Astrocyte (in vitro differentiated cells and primary cell): Measurements from ENCODE around the gene ATP6V1B1.

Experiments used
- CTCF ChIP-seq: IDR thresholded peaks from 2 replicates; pipeline ENCODE4 v1.5.1; 2011; ENCODE audit warnings: low read depth, mild to moderate bottlenecking, inconsistent platforms, low read length, moderate library complexity; ENCODE audit not compliant: insufficient read depth
- EZH2 ChIP-seq: IDR thresholded peaks from 2 replicates; pipeline ENCODE4 v1.6.1; 2012; ENCODE audit warnings: mild to moderate bottlenecking, low read length, inconsistent platforms; ENCODE audit not compliant: insufficient read depth

- no peak for TF ChIP-seq CTCF
- TF ChIP-seq EZH2 = no peak
Observed at GRCh38 chr2:70959271-70959761, 23.6 kb downstream of the ATP6V1B1 start.
